Tibial nerve (tissue), 4 donors: ENCODE measurements around the gene ZBTB44. TPM values are rescaled to one million over a fixed set of nuclear protein-coding genes. Genes with fewer than 3 reads are reported as not detected.
"Not testable (repeated sequence)": the region's sequence is repeated elsewhere in the genome, so short reads cannot be mapped to it uniquely, and the experiment has no call there.

ENCODE experiments used
- DNase-seq, 2 donors: peaks; one replicate each; pipeline ENCODE4 v3.0.0-alpha.2; 2019; ENCODE audit warnings: low spot score in 2 of 2
- H3K27ac ChIP-seq, 4 donors: fragments of 200-600 bp; sonication (generic) in 3 of 4; one replicate each; pipeline ENCODE4 v1.5.1; 2017 to 2019; ENCODE audit warnings: mild to moderate bottlenecking in 1 of 4
- H3K27me3 ChIP-seq, 2 donors: fragments of 200-600 bp; sonication (generic) in 1 of 2; one replicate each; pipeline versions ENCODE4 v1.5.1 to v1.6.0; 2017 to 2019
- H3K36me3 ChIP-seq, 3 donors: fragments of 200-600 bp; sonication (generic); one replicate each; pipeline ENCODE4 v1.5.1; 2018 to 2019
- H3K4me1 ChIP-seq, 4 donors: fragments of 200-600 bp; sonication (generic) in 3 of 4; one replicate each; pipeline ENCODE4 v1.5.1; 2017 to 2019
- H3K4me3 ChIP-seq, 4 donors: fragments of 200-600 bp; sonication (generic) in 3 of 4; one replicate each; pipeline ENCODE4 v1.5.1; 2017 to 2019; ENCODE audit warnings: mild to moderate bottlenecking in 1 of 4, moderate library complexity in 1 of 4
- H3K9me3 ChIP-seq, 4 donors: fragments of 200-600 bp; sonication (generic) in 3 of 4; one replicate each; pipeline ENCODE4 v1.5.1; 2017 to 2019
- EP300 ChIP-seq, 2 donors: sonication (generic); formaldehyde crosslinking; IDR thresholded peaks; one replicate each; pipeline ENCODE4 v1.6.1; 2017; ENCODE audit warnings: antibody characterized with exemption in 2 of 2, mild to moderate bottlenecking in 1 of 2
- POLR2A ChIP-seq, 2 donors: fragments of 450-650 bp; IDR thresholded peaks; one replicate each; pipeline ENCODE4 v1.6.1; 2017; ENCODE audit warnings: antibody characterized with exemption in 2 of 2, mild to moderate bottlenecking in 2 of 2, moderate library complexity in 2 of 2
- WGBS, 2 donors: methylation state at CpG; one replicate each; pipeline ENCODE4 v1.1.5; 2018; 5-methylcytosine and 5-hydroxymethylcytosine counted together
- total RNA-seq, 4 donors: library from RNA; depleted of rRNA; stranded (reverse); fragments of >200 nt; gene quantifications; one replicate each; pipeline ENCODE4 v1.1.0, GENCODE V29; 2016
- TF ChIP-seq, protein P1 (sequence below), 5 experiments: fragments of 200-600 bp in 3 of 5; fragments of 450-650 bp in 2 of 5; sonication (generic) in 3 of 5; IDR thresholded peaks; one replicate each; pipeline ENCODE4 v1.5.1; 2016 to 2019; ENCODE audit warnings: antibody characterized with exemption in 5 of 5, mild to moderate bottlenecking in 3 of 5, moderate library complexity in 2 of 5

The ZBTB44 gene
- total RNA-seq, 4 donors from 2014 or later = 45.3 to 62.1 (median 55.8) TPM

DNA sequence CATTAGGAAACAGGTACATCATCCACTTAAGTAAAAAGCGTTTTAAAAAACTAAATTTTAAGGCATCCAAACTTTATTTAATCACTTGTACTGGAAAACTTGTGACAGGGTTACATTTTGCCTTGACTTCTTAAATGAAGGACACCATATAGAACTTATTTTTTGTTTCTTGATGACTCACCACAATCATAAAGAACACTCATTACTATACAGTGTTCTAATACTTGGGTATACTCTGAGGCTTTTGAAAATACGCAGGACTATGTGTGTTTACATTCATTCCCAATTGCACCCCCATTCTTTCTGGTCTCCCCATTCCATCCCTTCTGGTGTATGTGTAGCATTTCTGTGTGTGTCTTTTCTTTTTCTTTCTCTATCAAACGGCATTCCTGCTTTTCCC is 69.9 kb downstream of the ZBTB44 start:
- WGBS, 2 donors = 87 to 90% methylated on average over 3 of the region's 3 CpGs
- Histone ChIP-seq H3K4me3 (no peak overlapping the region), H3K27ac (no peak overlapping the region), H3K9me3 (no peaks in the 10 kb centered on the region), H3K36me3 (peaks cover 0 to 8% (median 0%) of the 10 kb centered on the region in 3 donors), H3K27me3 (no peaks in the 10 kb centered on the region), H3K4me1 (peaks cover 0 to 18% (median 9%) of the 10 kb centered on the region in 4 donors)
- DNase-seq = no peak
- TF ChIP-seq EP300 (IDR thresholded peaks at IDR 0.05) = no peak
- no peak for TF ChIP-seq POLR2A (IDR thresholded peaks at IDR 0.05)
- TF ChIP-seq, protein P1, sequence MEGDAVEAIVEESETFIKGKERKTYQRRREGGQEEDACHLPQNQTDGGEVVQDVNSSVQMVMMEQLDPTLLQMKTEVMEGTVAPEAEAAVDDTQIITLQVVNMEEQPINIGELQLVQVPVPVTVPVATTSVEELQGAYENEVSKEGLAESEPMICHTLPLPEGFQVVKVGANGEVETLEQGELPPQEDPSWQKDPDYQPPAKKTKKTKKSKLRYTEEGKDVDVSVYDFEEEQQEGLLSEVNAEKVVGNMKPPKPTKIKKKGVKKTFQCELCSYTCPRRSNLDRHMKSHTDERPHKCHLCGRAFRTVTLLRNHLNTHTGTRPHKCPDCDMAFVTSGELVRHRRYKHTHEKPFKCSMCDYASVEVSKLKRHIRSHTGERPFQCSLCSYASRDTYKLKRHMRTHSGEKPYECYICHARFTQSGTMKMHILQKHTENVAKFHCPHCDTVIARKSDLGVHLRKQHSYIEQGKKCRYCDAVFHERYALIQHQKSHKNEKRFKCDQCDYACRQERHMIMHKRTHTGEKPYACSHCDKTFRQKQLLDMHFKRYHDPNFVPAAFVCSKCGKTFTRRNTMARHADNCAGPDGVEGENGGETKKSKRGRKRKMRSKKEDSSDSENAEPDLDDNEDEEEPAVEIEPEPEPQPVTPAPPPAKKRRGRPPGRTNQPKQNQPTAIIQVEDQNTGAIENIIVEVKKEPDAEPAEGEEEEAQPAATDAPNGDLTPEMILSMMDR (IDR thresholded peaks at IDR 0.05) = no peak

DNA sequence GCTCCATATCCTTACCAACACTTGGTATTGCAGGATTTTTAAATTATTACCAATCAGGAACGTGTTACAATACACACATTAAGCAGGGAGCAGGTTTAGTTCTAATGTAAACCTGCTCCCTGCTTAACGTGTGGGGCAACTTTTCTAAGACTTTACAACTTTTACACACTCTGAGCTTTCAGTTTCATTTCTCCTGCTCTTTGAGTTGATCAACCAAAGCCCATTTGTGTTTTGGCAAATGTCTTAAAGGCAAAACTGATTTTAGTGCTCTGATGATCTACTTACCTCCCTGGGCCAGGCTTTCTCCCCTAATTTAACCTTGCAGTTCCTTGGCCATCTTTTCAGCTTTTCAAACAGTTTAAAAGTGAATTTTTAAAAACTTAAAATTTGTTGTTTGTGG is 70.9 kb downstream of the ZBTB44 start:
- no peaks in the 10 kb centered on the region for H3K27me3 ChIP-seq
- peaks cover 0 to 18% (median 9%) of the 10 kb centered on the region in 4 donors for H3K4me1 ChIP-seq
- H3K27ac ChIP-seq = no peak overlapping the region
- peaks cover 0 to 5% (median 0%) of the 10 kb centered on the region in 3 donors for H3K36me3 ChIP-seq
- 76% methylated on average over 2 of the region's 2 CpGs for WGBS, 2 donors
- DNase-seq = no peak
- H3K9me3 ChIP-seq = no peaks in the 10 kb centered on the region
- TF ChIP-seq POLR2A (IDR thresholded peaks at IDR 0.05) (no peak), EP300 (IDR thresholded peaks at IDR 0.05) (no peak)
- TF ChIP-seq, protein P1 (IDR thresholded peaks at IDR 0.05) = no peak
- H3K4me3 ChIP-seq = no peak overlapping the region

DNA sequence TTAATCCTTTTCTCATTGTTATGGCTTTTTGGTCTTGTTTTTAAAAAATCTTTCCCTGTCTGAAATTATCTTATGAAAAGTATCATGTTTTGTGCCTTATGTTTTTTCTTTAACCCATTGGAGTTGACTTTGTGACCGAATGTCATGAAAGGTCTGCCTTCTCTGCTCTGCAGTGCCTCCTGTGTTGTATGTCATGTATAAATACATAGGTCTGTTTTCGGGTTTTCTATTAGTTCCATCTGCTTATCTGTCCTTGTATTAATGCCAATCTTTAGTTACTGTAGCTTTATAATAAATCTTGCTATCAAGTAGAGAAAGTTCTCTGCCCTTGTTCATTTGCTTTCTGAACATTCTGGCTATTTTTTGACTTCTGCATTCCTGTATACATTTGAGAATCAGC is 73.0 kb downstream of the ZBTB44 start:
- no peak for TF ChIP-seq POLR2A (IDR thresholded peaks at IDR 0.05)
- TF ChIP-seq, protein P1 (IDR thresholded peaks at IDR 0.05) = no peak
- no peak for TF ChIP-seq EP300 (IDR thresholded peaks at IDR 0.05)
- no peak for DNase-seq
- WGBS, 2 donors = 69 to 77% methylated on average over 2 of the region's 2 CpGs
- Histone ChIP-seq H3K4me1 (peaks cover 0 to 12% (median 5%) of the 10 kb centered on the region in 4 donors), H3K27ac (no peak overlapping the region), H3K4me3 (no peak overlapping the region), H3K36me3 (peaks cover 0 to 22% (median 0%) of the 10 kb centered on the region in 3 donors), H3K9me3 (no peaks in the 10 kb centered on the region), H3K27me3 (no peaks in the 10 kb centered on the region)

DNA sequence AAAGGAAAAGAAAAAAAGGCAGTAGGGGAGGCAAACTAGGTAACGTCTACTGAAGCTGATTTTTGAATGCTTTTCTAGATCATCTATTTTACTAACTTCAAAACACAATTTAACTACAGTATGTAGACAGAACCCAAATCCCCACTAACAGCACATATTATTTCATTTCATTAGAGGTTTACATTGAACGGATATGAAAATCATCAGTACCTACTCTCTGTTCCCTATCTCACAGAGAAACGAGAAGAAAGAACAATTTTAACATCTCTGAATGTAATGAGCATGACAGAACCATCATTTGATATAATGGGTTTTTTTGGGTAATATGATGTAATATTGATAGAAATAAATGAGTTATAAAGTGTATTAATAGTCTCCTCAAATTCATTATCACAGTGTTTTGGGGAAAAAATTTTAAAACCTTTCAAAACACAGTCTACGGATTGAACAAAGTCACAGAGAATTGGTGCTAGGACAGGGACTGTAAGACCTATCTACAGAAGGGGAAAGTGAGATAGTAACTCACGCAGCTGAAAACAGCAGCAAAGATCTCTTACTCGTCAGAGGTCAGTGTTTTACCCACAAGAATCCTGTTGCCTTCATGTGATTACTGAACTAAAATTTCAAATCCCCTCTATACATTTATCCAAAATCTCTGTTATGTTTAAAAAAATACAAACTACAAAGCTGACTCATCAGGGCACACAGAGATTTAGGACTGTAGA is 77.3 kb downstream of the ZBTB44 start:
- H3K36me3 ChIP-seq = peaks cover 0 to 43% (median 0%) of the 10 kb centered on the region in 3 donors
- no peaks in the 10 kb centered on the region for H3K27me3 ChIP-seq
- 83 to 88% methylated on average over 6 of the region's 6 CpGs for WGBS, 2 donors
- H3K9me3 ChIP-seq = no peaks in the 10 kb centered on the region
- peaks cover 0 to 6% (median 0%) of the 10 kb centered on the region in 4 donors for H3K4me1 ChIP-seq
- DNase-seq = no peak
- TF ChIP-seq POLR2A (IDR thresholded peaks at IDR 0.05) (no peak), EP300 (IDR thresholded peaks at IDR 0.05) (no peak)
- TF ChIP-seq, protein P1 (IDR thresholded peaks at IDR 0.05) = no peak
- H3K27ac ChIP-seq = no peak overlapping the region
- H3K4me3 ChIP-seq = no peak overlapping the region

DNA sequence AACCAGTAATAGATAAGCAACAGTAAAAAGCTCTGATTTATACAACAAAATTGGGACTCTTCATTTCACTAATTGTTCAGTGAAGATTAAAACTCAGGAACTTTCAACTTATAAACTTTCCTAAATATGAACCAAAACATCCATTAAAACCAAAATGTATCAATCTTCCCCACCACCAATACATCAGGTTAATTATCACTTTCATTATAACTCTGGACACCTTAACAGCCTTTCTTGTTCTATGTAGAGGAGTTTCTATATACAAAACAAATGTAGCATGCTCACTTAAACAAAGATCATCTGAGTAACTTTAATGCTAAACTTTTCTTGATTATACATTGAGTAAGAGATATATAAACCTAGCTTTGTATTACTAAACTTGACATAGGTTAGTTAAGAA is 80.4 kb downstream of the ZBTB44 start:
- H3K27ac ChIP-seq = no peak overlapping the region
- H3K4me3 ChIP-seq = no peak overlapping the region
- DNase-seq = no peak
- no peak for TF ChIP-seq POLR2A (IDR thresholded peaks at IDR 0.05)
- no peak for TF ChIP-seq EP300 (IDR thresholded peaks at IDR 0.05)
- TF ChIP-seq, protein P1 (IDR thresholded peaks at IDR 0.05) = no peak
- no peaks in the 10 kb centered on the region for H3K27me3 ChIP-seq
- H3K4me1 ChIP-seq = no peaks in the 10 kb centered on the region
- peaks cover 0 to 48% (median 0%) of the 10 kb centered on the region in 3 donors for H3K36me3 ChIP-seq
- H3K9me3 ChIP-seq = no peaks in the 10 kb centered on the region

DNA sequence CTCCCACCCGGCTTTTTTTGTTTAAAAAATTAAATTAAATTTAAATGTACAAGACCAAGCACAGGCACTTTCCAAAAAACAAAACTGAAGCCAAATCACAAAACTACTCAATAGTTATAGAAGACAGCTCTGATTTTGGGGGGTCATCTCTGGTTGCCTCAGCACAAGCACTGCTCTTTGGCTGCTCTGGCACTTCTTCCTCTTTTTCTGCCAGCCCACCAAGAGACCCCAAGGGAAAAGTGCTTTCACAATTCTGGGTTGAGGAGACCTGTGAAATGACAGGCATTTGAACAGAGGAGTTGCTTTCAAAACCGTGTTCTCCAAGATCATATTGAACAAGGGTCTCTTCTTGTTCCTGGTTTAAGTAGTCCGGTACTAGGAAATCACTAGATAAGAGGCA is 80.8 kb downstream of the ZBTB44 start:
- not testable (repeated sequence) for H3K9me3 ChIP-seq, H3K27me3 ChIP-seq, DNase-seq, H3K27ac ChIP-seq, H3K4me3 ChIP-seq, H3K4me1 ChIP-seq
- 80% methylated on average over 3 of the region's 3 CpGs for WGBS, 2 donors
- peaks cover 0 to 44% (median 0%) of the 10 kb centered on the region in 3 donors for H3K36me3 ChIP-seq

DNA sequence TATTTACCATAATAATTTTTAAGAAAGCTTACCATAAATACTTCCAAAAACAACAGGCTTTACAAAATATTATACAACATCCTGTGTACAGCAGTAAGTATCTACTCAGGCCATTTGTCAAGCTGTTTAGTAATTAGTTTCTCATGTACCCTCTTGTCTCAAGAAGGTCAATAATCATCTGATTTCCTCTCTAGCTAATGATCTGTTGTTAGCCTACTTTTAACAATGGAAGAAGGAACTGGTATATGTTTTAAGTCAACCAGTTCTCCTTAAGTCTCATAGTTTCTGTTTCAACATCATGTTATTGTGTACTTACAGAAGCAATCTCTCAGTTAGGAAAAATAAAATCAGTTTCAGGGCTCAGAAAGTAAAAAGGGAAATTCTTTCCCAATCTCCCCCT is 81.2 kb downstream of the ZBTB44 start:
- not testable (repeated sequence) for H3K27me3 ChIP-seq, H3K27ac ChIP-seq, H3K4me3 ChIP-seq, H3K4me1 ChIP-seq, H3K9me3 ChIP-seq, DNase-seq
- H3K36me3 ChIP-seq = peaks cover 0 to 40% (median 0%) of the 10 kb centered on the region in 3 donors
